CD4-positive, alpha-beta T cell treated with Interleukin-1 beta for 1 hour (primary cell): ENCODE measurements around the gene SRF.

Experiments
- DNase-seq, 2 donors: peaks; one replicate each; pipeline ENCODE4 v3.0.0-alpha.2; 2020 to 2022

Gene SRF

GRCh38 chr6:43219119-43219518, 48.0 kb downstream of the SRF start:
- DNase-seq = no peak

- DNase-seq = no peak
Measured at GRCh38 chr6:43219814-43220213, 48.7 kb downstream of the SRF start.

- no peak for DNase-seq
Measured at GRCh38 chr6:43220439-43220951, 49.4 kb downstream of the SRF start.

GRCh38 chr6:43221046-43221972, 50.2 kb downstream of the SRF start:
- DNase-seq = no peak

GRCh38 chr6:43222418-43223059, 51.5 kb downstream of the SRF start:
- no peak for DNase-seq

GRCh38 chr6:43223175-43223574, 52.1 kb downstream of the SRF start:
- no peak for DNase-seq

GRCh38 chr6:43226192-43226851, 55.3 kb downstream of the SRF start:
- DNase-seq = no peak

GRCh38 chr6:43228951-43229802, 58.1 kb downstream of the SRF start, which contains the start of gene DNPH1:
TSS of gene DNPH1 (minus strand) at chr6:43229481. CDS start at chr6:43229456, 25 bp downstream.
- DNase-seq = peak; percentile 81 to 85

GRCh38 chr6:43229803-43230620, 58.9 kb downstream of the SRF start:
- no peak for DNase-seq

GRCh38 chr6:43231053-43231452, 60.0 kb downstream of the SRF start:
- no peak for DNase-seq
